DMS153 treated with DMSO at 0.1 percent for 48 hours (cell line): ENCODE measurements around the gene MPHOSPH9.

Experiments used
- DNase-seq: peaks from one replicate; lab custom pipeline; 2025; ENCODE audit not compliant: unreplicated experiment; lab: John Stamatoyannopoulos, UW

The MPHOSPH9 gene

DNA sequence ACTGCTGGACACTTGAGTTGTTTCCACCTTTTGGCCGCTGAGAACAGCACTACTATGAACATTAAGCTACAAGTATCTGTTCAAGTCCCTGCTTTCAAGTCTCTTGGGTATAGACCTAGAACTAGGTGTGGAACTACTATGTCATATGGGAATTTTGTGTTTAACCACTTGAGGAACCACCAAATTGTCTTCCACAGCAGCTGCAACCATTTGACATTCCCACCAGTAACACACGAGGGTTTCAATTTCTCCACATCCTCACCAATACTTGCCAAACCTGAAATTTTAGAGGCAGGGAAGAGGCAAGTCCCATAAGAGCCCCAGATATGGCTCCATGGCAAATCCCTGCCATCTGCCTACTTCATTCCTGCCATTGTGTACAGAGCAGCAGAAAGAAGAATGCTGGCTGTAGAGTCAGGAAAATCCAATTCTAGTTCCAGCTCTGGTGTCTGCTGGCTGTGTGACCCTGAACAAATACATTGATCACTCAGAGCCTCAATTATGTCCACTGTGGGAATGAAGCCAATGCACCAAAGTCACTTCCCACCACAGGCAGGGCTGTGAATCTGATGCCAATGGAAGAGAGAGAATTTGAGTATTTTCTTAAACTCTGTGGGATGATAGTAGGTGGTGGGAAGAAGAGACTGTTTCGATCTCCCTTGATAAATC is 99.9 kb downstream of the MPHOSPH9 start:
- no peak for DNase-seq

- DNase-seq: peak; percentile 85
These were observed 101.0 kb downstream of the MPHOSPH9 start for GRCh38 chr12:123131879-123132402.

GRCh38 chr12:123131291-123131832 is 101.6 kb downstream of the MPHOSPH9 start:
- DNase-seq: no peak

- no peak for DNase-seq
These were observed 103.3 kb downstream of the MPHOSPH9 start for GRCh38 chr12:123129621-123130020.

DNA sequence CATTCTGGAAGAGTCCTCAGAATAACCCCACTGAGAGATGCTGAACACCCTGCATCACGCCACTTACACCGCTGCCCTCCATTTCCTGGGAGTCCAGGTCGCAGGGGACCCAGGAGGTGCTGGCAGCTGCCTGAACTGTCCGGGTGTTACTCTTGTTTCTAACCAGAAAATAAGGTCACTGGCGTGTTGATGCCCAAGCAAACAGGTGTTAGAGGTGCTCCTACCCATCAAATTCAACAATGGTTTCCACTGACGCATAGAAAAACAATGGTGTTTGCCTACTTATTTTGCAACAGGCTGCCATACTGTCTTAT is 105.8 kb downstream of the MPHOSPH9 start:
- DNase-seq: no peak

DNA sequence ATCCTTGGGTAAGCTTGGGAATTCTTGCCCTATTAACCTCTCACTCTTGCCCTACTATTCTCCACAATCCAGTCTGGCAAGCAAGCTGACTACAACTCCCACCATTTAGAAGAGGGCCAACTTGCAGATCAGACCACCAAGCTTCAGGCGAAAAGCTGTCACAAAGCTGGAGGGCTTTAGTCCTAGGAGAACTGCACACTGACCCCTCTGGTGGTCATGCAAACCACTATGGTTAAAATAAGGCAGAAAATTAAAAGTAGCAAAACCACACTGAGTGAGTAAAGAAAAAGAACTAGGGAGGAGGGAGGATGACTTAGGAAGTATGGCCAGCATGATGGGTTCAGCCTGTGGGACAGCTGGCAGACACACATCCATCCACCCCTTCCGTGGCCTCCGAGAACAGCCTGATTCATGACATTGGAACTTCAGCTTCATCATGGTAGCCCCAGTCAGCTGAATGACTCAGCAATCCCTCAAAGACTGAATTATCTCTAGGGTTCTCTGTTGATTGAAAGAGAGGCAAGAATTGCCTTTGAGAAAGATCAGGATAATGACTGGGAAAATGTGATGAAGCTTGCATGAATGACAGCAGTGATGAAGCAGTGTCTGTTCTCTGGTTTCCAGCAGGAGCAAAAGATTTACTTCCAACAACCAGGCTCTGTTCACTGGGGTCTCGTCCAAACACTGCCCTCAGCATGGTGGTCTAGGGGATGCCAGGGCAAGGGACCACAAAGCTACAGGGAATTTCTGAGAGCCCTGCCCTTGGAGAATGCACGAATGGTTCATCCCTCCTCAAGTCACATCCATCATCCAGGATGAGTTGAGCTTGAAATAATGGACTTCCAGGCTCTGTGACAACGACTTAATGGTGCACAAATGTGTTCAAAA is 106.4 kb downstream of the MPHOSPH9 start:
- DNase-seq: no peak

GRCh38 chr12:123122626-123123025 is 110.3 kb downstream of the MPHOSPH9 start:
- DNase-seq: no peak

GRCh38 chr12:123121670-123122069 is 111.3 kb downstream of the MPHOSPH9 start:
- DNase-seq: no peak

GRCh38 chr12:123120452-123121166 is 112.3 kb downstream of the MPHOSPH9 start:
- DNase-seq: peak; percentile 62

GRCh38 chr12:123119808-123120207 is 113.1 kb downstream of the MPHOSPH9 start:
- no peak for DNase-seq

DNA sequence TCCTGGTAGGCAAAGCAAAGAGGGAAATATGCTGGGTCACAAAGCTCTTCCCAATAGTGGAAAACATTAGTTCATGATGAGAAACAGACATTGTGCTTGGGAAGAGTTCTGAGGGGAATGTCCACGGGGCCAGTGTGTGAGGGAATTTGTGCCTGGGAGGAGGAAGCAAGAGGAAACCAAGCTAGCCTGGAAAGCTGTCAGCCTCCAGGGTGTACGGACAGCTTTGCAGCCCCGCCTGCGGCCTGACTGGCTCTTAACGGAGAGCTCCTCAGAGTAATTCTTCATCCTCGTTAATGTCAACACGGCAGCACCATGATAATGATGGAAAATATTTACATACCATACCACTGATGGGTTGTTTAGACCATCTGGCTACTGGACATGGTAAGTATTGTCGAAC is 114.4 kb downstream of the MPHOSPH9 start:
- DNase-seq: no peak

GRCh38 chr12:123115409-123116121 is 117.4 kb downstream of the MPHOSPH9 start:
- no peak for DNase-seq

DNA sequence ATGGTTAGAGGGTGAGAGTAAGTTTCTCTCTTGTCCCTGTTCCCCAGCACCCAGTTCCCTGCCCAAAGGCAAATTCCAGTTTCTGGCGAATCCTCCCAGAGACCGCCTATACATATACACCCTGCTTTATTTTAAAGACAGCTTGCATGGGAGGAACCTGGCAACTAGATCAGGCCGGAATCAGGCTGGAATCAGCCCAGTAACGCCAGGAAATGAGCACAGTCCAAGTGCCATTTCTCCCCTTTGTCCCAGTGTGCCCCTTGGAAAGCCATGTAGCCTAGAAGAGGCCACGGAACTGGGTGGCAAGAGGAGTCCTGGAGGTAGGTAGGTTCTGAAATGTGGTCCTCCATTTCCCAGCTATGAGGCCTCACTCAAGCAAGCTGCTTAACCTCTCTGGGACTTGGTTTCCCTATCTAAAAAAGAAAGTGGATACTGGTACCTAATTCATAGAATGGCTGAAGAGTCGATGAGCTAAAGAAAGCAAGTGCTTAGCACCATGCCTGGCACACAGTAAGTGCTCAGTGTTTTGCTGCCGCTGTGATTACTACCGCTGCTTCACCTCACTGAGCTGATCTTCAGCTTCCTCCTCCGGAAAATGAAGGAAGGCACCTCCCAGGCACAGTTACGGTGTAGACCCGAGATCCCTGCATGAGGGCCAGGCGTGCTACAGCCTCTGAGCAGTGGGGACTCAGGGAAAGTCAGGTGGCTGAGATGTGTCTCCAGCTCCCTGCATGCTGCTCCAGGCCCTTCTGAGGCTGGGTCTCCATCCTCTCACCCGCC is 118.4 kb downstream of the MPHOSPH9 start:
- DNase-seq: no peak

GRCh38 chr12:123113026-123113425 is 119.9 kb downstream of the MPHOSPH9 start:
- DNase-seq: no peak

- DNase-seq: no peak
These were observed 121.3 kb downstream of the MPHOSPH9 start for GRCh38 chr12:123111498-123112165.

DNA sequence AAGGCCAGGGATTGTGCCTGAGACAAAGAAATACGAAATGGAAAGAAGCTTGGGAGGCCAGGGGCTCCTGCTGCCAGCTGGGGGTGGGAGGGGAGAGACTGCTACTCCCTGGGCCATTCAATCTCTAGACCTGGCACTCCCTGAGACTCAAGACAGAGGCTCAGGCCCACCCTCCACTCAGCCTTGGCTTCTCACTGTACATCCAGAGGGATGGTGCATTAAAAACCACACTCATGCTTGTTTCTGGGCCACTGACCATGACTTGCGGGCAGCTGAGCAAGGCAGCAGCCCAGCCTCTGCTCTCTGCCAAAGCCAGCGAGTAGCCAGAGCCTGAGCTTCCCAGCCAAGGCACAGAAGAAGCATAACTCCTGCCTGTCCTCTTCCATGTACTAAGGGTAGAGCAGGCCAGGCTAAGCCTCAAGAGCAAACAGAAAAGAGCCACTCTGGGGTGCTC is 123.6 kb downstream of the MPHOSPH9 start:
- DNase-seq: no peak

DNA sequence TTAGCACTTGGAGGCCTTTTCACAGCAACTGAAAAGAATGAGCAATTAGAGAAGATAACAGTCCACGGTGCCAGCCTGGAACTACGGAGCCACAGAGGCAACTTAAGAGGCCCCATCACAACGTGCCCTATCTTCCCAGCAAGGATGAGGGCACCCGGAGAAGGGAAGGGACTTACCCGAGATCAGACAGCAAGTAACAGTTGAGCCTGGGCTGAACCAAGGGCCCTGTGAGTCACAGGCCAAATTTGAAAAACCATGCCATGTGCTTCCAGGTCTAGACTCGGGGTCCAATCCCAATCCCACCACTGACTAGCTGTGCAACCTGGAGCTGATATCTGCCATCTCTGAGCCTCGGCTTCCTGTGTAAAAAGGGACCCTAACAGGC is 124.3 kb downstream of the MPHOSPH9 start:
- no peak for DNase-seq

DNA sequence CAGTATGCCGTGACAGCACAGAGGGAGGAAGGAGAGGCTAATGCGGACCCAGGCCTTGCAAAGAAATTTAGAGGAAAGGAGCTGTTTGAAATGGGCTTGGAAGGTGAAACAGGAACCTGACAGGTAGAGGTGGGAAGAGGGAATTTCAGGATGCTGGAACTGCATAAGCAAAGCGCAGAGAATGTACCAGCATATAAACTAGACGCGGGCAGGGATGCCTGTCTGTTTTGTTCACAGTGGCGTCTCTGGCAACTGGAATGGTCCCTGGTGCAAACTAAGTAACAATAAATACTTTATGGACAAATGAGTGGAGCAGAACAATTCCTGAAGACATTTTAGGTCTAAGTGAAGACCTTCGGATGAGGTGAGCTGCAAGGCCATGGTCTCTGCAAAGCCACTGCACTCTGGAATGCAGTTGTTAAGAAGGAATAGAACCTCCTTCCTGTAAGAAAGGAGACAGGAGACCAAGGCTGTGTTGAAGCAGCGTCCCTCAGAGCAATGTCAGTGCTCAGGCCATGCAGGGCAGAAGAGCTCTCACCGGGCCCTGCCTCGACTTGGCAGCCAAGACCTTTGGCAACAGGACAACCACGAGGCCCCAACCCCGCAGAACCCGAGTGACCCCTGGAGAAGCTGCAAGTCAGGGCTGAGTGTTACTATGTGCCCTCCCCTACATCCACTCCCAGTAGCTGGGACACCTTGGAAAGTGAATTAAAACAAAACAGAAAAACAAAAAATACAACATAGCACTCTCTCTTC is 124.8 kb downstream of the MPHOSPH9 start:
- no peak for DNase-seq
